CD14-positive monocyte (primary cell): Measurements from ENCODE around the gene SIGLEC14. TPM values are rescaled to one million over a fixed set of nuclear protein-coding genes. Genes with fewer than 3 reads are reported as not detected.

Experiments
- DNase-seq, 3 donors: peaks; one replicate each; pipeline ENCODE4 v3.0.0-alpha.2; 2011 to 2022
- H2AFZ ChIP-seq: 2 replicates; pipeline ENCODE4 v1.6.0; 2012; ENCODE audit warnings: mild to moderate bottlenecking, low read depth, low read length, inconsistent platforms; ENCODE audit not compliant: insufficient read depth, poor library complexity, severe bottlenecking
- H3K27ac ChIP-seq, 2 donors: 1 replicate in 1 of 2; 2 replicates in 1 of 2; pipeline ENCODE4 v1.5.1; 2012 to 2013; ENCODE audit warnings: low read length in 2 of 2, control low read depth in 1 of 2, inconsistent platforms in 1 of 2, low read depth in 1 of 2, mild to moderate bottlenecking in 1 of 2
- H3K27me3 ChIP-seq, 2 donors: one replicate each; pipeline versions ENCODE4 v1.6.0 to v1.6.1; 2011 to 2013; ENCODE audit warnings: low read length in 2 of 2; ENCODE audit not compliant: control insufficient read depth in 2 of 2, insufficient read depth in 2 of 2
- H3K36me3 ChIP-seq, 2 donors: replicated peaks in 1 of 2; 1 replicate in 1 of 2; 2 replicates in 1 of 2; pipeline versions ENCODE4 v1.5.1 to v1.6.1; 2012 to 2013; ENCODE audit warnings: low read length in 2 of 2, control low read depth in 1 of 2, inconsistent platforms in 1 of 2, mild to moderate bottlenecking in 1 of 2; ENCODE audit not compliant: insufficient read depth in 2 of 2, control insufficient read depth in 1 of 2
- H3K4me1 ChIP-seq, 2 donors: 1 replicate in 1 of 2; 2 replicates in 1 of 2; pipeline versions ENCODE4 v1.5.1 to v1.6.1; 2012 to 2013; ENCODE audit warnings: low read length in 2 of 2, control low read depth in 1 of 2, inconsistent platforms in 1 of 2, mild to moderate bottlenecking in 1 of 2, moderate library complexity in 1 of 2; ENCODE audit not compliant: insufficient read depth in 2 of 2, control insufficient read depth in 1 of 2
- H3K4me2 ChIP-seq: replicated peaks from 2 replicates; pipeline ENCODE3; 2012; ENCODE audit warnings: low read length, moderate library complexity, mild to moderate bottlenecking; ENCODE audit not compliant: poor library complexity, severe bottlenecking; ENCODE audit errors: extremely low read depth
- H3K4me3 ChIP-seq, 3 experiments: fragments of 200-600 bp in 1 of 3; sonication (generic) in 1 of 3; replicated peaks in 1 of 3; 1 replicate in 2 of 3; 2 replicates in 1 of 3; pipeline ENCODE4 v1.5.1; 2011 to 2013; ENCODE audit warnings: low read length in 3 of 3, mild to moderate bottlenecking in 3 of 3, control low read depth in 2 of 3, low read depth in 2 of 3, inconsistent platforms in 1 of 3, moderate library complexity in 1 of 3
- H3K79me2 ChIP-seq: 2 replicates; pipeline ENCODE4 v1.6.0; 2012; ENCODE audit warnings: mild to moderate bottlenecking, control low read depth, inconsistent platforms, low read length, moderate library complexity; ENCODE audit not compliant: insufficient read depth
- H3K9ac ChIP-seq: 2 replicates; pipeline ENCODE4 v1.6.0; 2017; ENCODE audit warnings: low read length, mild to moderate bottlenecking; ENCODE audit not compliant: insufficient read depth, poor library complexity, severe bottlenecking
- H3K9me3 ChIP-seq, 2 donors: replicated peaks in 1 of 2; 1 replicate in 1 of 2; 2 replicates in 1 of 2; pipeline versions ENCODE4 v1.5.1 to v1.6.1; 2012 to 2013; ENCODE audit warnings: low read length in 2 of 2, control low read depth in 1 of 2; ENCODE audit not compliant: control insufficient read depth in 1 of 2, insufficient read depth in 1 of 2
- H4K20me1 ChIP-seq: 2 replicates; pipeline ENCODE4 v1.6.0; 2012; ENCODE audit warnings: mild to moderate bottlenecking, low read length, control low read depth, moderate library complexity; ENCODE audit not compliant: insufficient read depth
- H3K27ac Mint-ChIP-seq, 7 donors: one replicate each; pipeline ENCODE4 v1.8.0; 2020; ENCODE audit warnings: mild to moderate bottlenecking in 7 of 7, mixed read lengths in 7 of 7, moderate library complexity in 6 of 7, inconsistent platforms in 2 of 7
- H3K27me3 Mint-ChIP-seq, 3 donors: one replicate each; pipeline ENCODE4 v1.8.0; 2021 to 2022; ENCODE audit warnings: low read depth in 3 of 3, mild to moderate bottlenecking in 3 of 3, mixed read lengths in 3 of 3, moderate library complexity in 3 of 3, inconsistent platforms in 1 of 3
- H3K36me3 Mint-ChIP-seq, 2 donors: one replicate each; pipeline ENCODE4 v1.8.0; 2020; ENCODE audit warnings: mixed read lengths in 2 of 2, inconsistent platforms in 1 of 2, mild to moderate bottlenecking in 1 of 2
- H3K4me1 Mint-ChIP-seq: one replicate; pipeline ENCODE4 v1.8.0; 2020; ENCODE audit warnings: mild to moderate bottlenecking, mixed read lengths
- H3K4me3 Mint-ChIP-seq, 2 donors: one replicate each; pipeline ENCODE4 v1.8.0; 2020; ENCODE audit warnings: mild to moderate bottlenecking in 2 of 2, mixed read lengths in 2 of 2, moderate library complexity in 1 of 2
- H3K9me3 Mint-ChIP-seq, 7 donors: one replicate each; pipeline ENCODE4 v1.8.0; 2020 to 2022; ENCODE audit warnings: mixed read lengths in 7 of 7, mild to moderate bottlenecking in 6 of 7, moderate library complexity in 6 of 7, inconsistent platforms in 2 of 7
- CTCF ChIP-seq: fragments of 200-600 bp; IDR thresholded peaks from one replicate; pipeline ENCODE4 v1.8.0; 2022; ENCODE audit warnings: antibody characterized with exemption, mild to moderate bottlenecking
- WGBS: methylation state at CpG from one replicate; pipeline ENCODE4 v1.1.5; 2013; ENCODE audit warnings: missing lambda C conversion rate; ENCODE audit not compliant: insufficient coverage; 5-methylcytosine and 5-hydroxymethylcytosine counted together
- intact Hi-C, 2 donors: fragments of 100-400 bp; cut with micrococcal nuclease; formaldehyde crosslinking; loops; one replicate each; pipeline versions ENCODE4 v1.15.0 to v1.15.1; 2023
- polyA plus RNA-seq, 3 donors: library from polyadenylated mRNA; depleted of rRNA in 1 of 3; unstranded in 2 of 3; stranded (reverse) in 1 of 3; fragments of 300-500 nt in 2 of 3; fragments of >200 nt in 1 of 3; fragmentation: Illumina TruSeq in 2 of 3; gene quantifications; 1 replicate in 2 of 3; 2 replicates in 1 of 3; pipeline ENCODE4 v1.2.3, GENCODE V29; 2012 to 2021

Gene SIGLEC14
- polyA plus RNA-seq, 3 donors = 63.5 to 129 (median 95.0) TPM

- WGBS = 63% methylated on average over 10 of the region's 14 CpGs
- H3K27ac Mint-ChIP-seq = peak overlapping the region in 5 of 7 donors; percentile 70 to 85 (median 73)
- peaks cover 0 to 2% (median 0%) of the 10 kb centered on the region in 7 donors for H3K9me3 Mint-ChIP-seq
These were observed 18.3 kb downstream of the SIGLEC14 start for GRCh38 chr19:51628153-51628939.

More at GRCh38 chr19:51628153-51628939, 18.3 kb downstream of the SIGLEC14 start:
- no peak for TF ChIP-seq CTCF
- H3K4me1 ChIP-seq = peaks cover 46 to 52% of the 10 kb centered on the region in 2 donors
- DNase-seq = peak in 1 of 3 donors; percentile 1
- H3K4me2 ChIP-seq = peak overlapping the region; percentile 72
- Mint-ChIP-seq H3K27me3 (peaks cover 0 to 4% (median 0%) of the 10 kb centered on the region in 3 donors), H3K4me3 (peak overlapping the region; percentile 50 to 83), H3K36me3 (peaks cover 47 to 59% of the 10 kb centered on the region in 2 donors), H3K4me1 (peaks cover 53% of the 10 kb centered on the region)
- no peak overlapping the region for H3K9ac ChIP-seq
- H3K79me2 ChIP-seq = peaks cover 53% of the 10 kb centered on the region
- H3K4me3 ChIP-seq = peak overlapping the region; percentile 14 to 64 (median 27)
- no peaks in the 10 kb centered on the region for H3K27me3 ChIP-seq
- intact Hi-C loops = no loop called here
- H3K9me3 ChIP-seq = no peaks in the 10 kb centered on the region
- peaks cover 44 to 55% of the 10 kb centered on the region in 2 donors for H3K36me3 ChIP-seq
- peaks cover 50% of the 10 kb centered on the region for H4K20me1 ChIP-seq
- H2AFZ ChIP-seq = no peak overlapping the region
- peak overlapping the region in 1 of 2 donors; percentile 47 for H3K27ac ChIP-seq
